Spleen (tissue), 11 donors: ENCODE measurements around the gene LAMA4. TPM values are rescaled to one million over a fixed set of nuclear protein-coding genes. Genes with fewer than 3 reads are reported as not detected.
"Not testable (repeated sequence)": the region's sequence is repeated elsewhere in the genome, so short reads cannot be mapped to it uniquely, and the experiment has no call there.

Experiments used
- DNase-seq: peaks from one replicate; pipeline ENCODE4 v3.0.0-alpha.2; 2020
- H3K27ac ChIP-seq, 8 donors: fragments of 200-600 bp; sonication (generic) in 7 of 8; 1 replicate in 4 of 8; 2 replicates in 4 of 8; pipeline versions ENCODE4 v1.5.0 to v1.8.0; 2016 to 2021; ENCODE audit warnings: inconsistent platforms in 4 of 8, mild to moderate bottlenecking in 4 of 8, moderate library complexity in 1 of 8
- H3K27me3 ChIP-seq, 7 donors: fragments of 200-600 bp; sonication (generic) in 6 of 7; replicated peaks in 1 of 7; 1 replicate in 4 of 7; 2 replicates in 3 of 7; pipeline versions ENCODE4 v1.5.0 to v1.8.0; 2016 to 2021; ENCODE audit warnings: inconsistent platforms in 3 of 7, mild to moderate bottlenecking in 1 of 7
- H3K36me3 ChIP-seq, 6 donors: fragments of 200-600 bp; sonication (generic) in 5 of 6; 1 replicate in 4 of 6; 2 replicates in 2 of 6; pipeline versions ENCODE4 v1.5.0 to v1.8.0; 2016 to 2021; ENCODE audit warnings: inconsistent platforms in 2 of 6
- H3K4me1 ChIP-seq, 6 donors: fragments of 200-600 bp; sonication (generic) in 5 of 6; 1 replicate in 3 of 6; 2 replicates in 3 of 6; pipeline versions ENCODE4 v1.5.0 to v1.8.0; 2016 to 2021; ENCODE audit warnings: inconsistent platforms in 3 of 6
- H3K4me3 ChIP-seq, 8 donors: fragments of 200-600 bp; sonication (generic) in 7 of 8; 1 replicate in 4 of 8; 2 replicates in 4 of 8; pipeline versions ENCODE4 v1.5.0 to v1.8.0; 2016 to 2021; ENCODE audit warnings: inconsistent platforms in 4 of 8, mild to moderate bottlenecking in 4 of 8, moderate library complexity in 2 of 8
- H3K9me3 ChIP-seq, 8 donors: fragments of 200-600 bp; sonication (generic) in 7 of 8; 1 replicate in 4 of 8; 2 replicates in 4 of 8; pipeline versions ENCODE4 v1.5.0 to v1.8.0; 2016 to 2021; ENCODE audit warnings: inconsistent platforms in 4 of 8
- POLR2A ChIP-seq, 3 donors: fragments of 450-650 bp; IDR thresholded peaks; one replicate each; pipeline ENCODE4 v1.5.1; 2017; ENCODE audit warnings: antibody characterized with exemption in 3 of 3, mild to moderate bottlenecking in 1 of 3
- POLR2AphosphoS5 ChIP-seq, 3 donors: sonication (generic); formaldehyde crosslinking; IDR thresholded peaks; one replicate each; pipeline ENCODE4 v1.5.1; 2017; ENCODE audit warnings: antibody characterized with exemption in 3 of 3
- WGBS, 5 donors: extraction: QIAGEN DNeasy Blood & Tissue Kit in 3 of 5; methylation state at CpG; one replicate each; pipeline versions ENCODE4 v1.1.5 to v1.1.7; 2013 to 2018; 5-methylcytosine and 5-hydroxymethylcytosine counted together
- intact Hi-C: fragments of 100-400 bp; cut with DNase I; formaldehyde crosslinking; loops from one replicate; pipeline ENCODE4 v1.15.0; 2023; ENCODE audit warnings: low total_unique reads
- polyA plus RNA-seq, 3 donors: library from polyadenylated mRNA; stranded (reverse); fragments of 200-250 nt; gene quantifications; one replicate each; pipeline ENCODE4 v1.2.1, GENCODE V29; 2013
- total RNA-seq, 7 donors: library from RNA; depleted of rRNA in 3 of 7; stranded (reverse); fragments of >200 nt in 3 of 7; fragmentation: NEBNext Ultra II Directional in 4 of 7; extraction: Animal tissue kit (Norgen Biotek cat#: 25700) in 4 of 7; gene quantifications; one replicate each; pipeline versions ENCODE4 v1.1.0 to v1.2.1, GENCODE V29; 2016 to 2021
- TF ChIP-seq, protein P1 (sequence below), 11 experiments: fragments of 200-600 bp in 7 of 11; fragments of 450-650 bp in 4 of 11; sonication (generic) in 4 of 11; IDR thresholded peaks in 8 of 11; conservative IDR thresholded peaks in 3 of 11; 1 replicate in 7 of 11; 2 replicates in 4 of 11; pipeline versions ENCODE4 v1.4.0 to v1.8.0; 2016 to 2021; ENCODE audit warnings: antibody characterized with exemption in 11 of 11, inconsistent platforms in 4 of 11, mild to moderate bottlenecking in 1 of 11
- donor health status: healthy with polysubstance abuse.
- donor health status: DM: no; HTN: no; CAD: no; lungs with moderate emphysema.
- donor health status: DM: no; HTN: no; CAD: no.
- donor health status: Bipolar disorder and iron deficiency.
- donor health status: healthy.
- donor health status: DM: no; HTN: no; CAD: no.
- donor health status: DM: yes; HTN: yes; CAD: no.

Gene LAMA4
- total and polyA plus RNA-seq, 10 donors: 0.76 to 3.7 (median 2.5) TPM

GRCh38 chr6:112113431-112113830, 140.9 kb downstream of the LAMA4 start:
- no peaks in the 10 kb centered on the region for H3K4me1 ChIP-seq
- DNase-seq: no peak
- no peak overlapping the region for H3K4me3 ChIP-seq
- no peaks in the 10 kb centered on the region for H3K27me3 ChIP-seq
- 78 to 91% (median 84%) methylated on average over 3 of the region's 3 CpGs for WGBS, 5 donors
- intact Hi-C loops: no loop called here
- no peaks in the 10 kb centered on the region for H3K36me3 ChIP-seq
- no peaks in the 10 kb centered on the region for H3K9me3 ChIP-seq
- TF ChIP-seq, protein P1, sequence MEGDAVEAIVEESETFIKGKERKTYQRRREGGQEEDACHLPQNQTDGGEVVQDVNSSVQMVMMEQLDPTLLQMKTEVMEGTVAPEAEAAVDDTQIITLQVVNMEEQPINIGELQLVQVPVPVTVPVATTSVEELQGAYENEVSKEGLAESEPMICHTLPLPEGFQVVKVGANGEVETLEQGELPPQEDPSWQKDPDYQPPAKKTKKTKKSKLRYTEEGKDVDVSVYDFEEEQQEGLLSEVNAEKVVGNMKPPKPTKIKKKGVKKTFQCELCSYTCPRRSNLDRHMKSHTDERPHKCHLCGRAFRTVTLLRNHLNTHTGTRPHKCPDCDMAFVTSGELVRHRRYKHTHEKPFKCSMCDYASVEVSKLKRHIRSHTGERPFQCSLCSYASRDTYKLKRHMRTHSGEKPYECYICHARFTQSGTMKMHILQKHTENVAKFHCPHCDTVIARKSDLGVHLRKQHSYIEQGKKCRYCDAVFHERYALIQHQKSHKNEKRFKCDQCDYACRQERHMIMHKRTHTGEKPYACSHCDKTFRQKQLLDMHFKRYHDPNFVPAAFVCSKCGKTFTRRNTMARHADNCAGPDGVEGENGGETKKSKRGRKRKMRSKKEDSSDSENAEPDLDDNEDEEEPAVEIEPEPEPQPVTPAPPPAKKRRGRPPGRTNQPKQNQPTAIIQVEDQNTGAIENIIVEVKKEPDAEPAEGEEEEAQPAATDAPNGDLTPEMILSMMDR (IDR thresholded peaks at IDR 0.05 in 8 of 11, conservative IDR thresholded peaks at IDR 0.05 in 3 of 11): no peak
- TF ChIP-seq POLR2AphosphoS5 (IDR thresholded peaks at IDR 0.05) (no peak), POLR2A (IDR thresholded peaks at IDR 0.05) (no peak)
- no peak overlapping the region for H3K27ac ChIP-seq

DNA sequence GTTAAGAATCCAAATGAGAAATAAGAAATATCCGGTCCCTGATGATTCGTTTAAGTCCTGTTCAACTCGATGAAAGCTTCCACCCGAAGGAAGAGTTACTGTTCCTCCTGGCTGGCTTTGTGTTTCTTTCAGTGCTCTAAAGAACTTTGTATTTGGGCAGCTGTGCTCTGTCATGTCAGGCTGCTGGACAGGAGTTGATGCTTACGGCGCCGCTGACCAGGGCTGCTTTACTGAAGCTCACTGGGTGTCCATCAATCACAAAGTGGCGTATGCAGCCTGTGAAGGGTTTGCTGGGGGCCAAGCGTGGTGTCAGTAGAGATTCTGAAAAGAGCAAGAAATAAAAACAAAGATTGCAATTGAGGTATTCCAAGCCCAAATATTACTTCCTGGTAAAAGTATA, 145.1 kb downstream of the LAMA4 start:
- no peak overlapping the region for H3K27ac ChIP-seq
- no peaks in the 10 kb centered on the region for H3K27me3 ChIP-seq
- H3K4me3 ChIP-seq: no peak overlapping the region
- no peaks in the 10 kb centered on the region for H3K36me3 ChIP-seq
- 62 to 85% (median 75%) methylated on average over 9 of the region's 9 CpGs for WGBS, 5 donors
- no peaks in the 10 kb centered on the region for H3K4me1 ChIP-seq
- TF ChIP-seq POLR2A (IDR thresholded peaks at IDR 0.05) (no peak), POLR2AphosphoS5 (IDR thresholded peaks at IDR 0.05) (no peak)
- TF ChIP-seq, protein P1 (IDR thresholded peaks at IDR 0.05 in 8 of 11, conservative IDR thresholded peaks at IDR 0.05 in 3 of 11): no peak
- intact Hi-C loops: no loop called here
- H3K9me3 ChIP-seq: peaks cover 0 to 6% (median 0%) of the 10 kb centered on the region in 8 donors
- no peak for DNase-seq

- 64 to 88% (median 76%) methylated on average over 2 of the region's 2 CpGs for WGBS, 5 donors
- H3K27ac ChIP-seq: no peak overlapping the region
- TF ChIP-seq POLR2A (IDR thresholded peaks at IDR 0.05): no peak
- no peak for TF ChIP-seq POLR2AphosphoS5 (IDR thresholded peaks at IDR 0.05)
- TF ChIP-seq, protein P1 (IDR thresholded peaks at IDR 0.05 in 8 of 11, conservative IDR thresholded peaks at IDR 0.05 in 3 of 11): no peak
- intact Hi-C loops: no loop called here
- H3K4me3 ChIP-seq: no peak overlapping the region
- no peaks in the 10 kb centered on the region for H3K27me3 ChIP-seq
- DNase-seq: no peak
- no peaks in the 10 kb centered on the region for H3K4me1 ChIP-seq
- H3K9me3 ChIP-seq: peaks cover 0 to 6% (median 0%) of the 10 kb centered on the region in 8 donors
- H3K36me3 ChIP-seq: peaks cover 0 to 7% (median 0%) of the 10 kb centered on the region in 6 donors
These were observed 147.8 kb downstream of the LAMA4 start for GRCh38 chr6:112106562-112106961.

- H3K4me1 ChIP-seq, H3K9me3 ChIP-seq, intact Hi-C loops, DNase-seq, H3K27ac ChIP-seq, H3K4me3 ChIP-seq, H3K27me3 ChIP-seq: not testable (repeated sequence)
- peaks cover 0 to 12% (median 0%) of the 10 kb centered on the region in 6 donors for H3K36me3 ChIP-seq
- 93 to 100% (median 100%) methylated on average over 1 to 2 of the region's 2 CpGs for WGBS, 5 donors
These were observed 148.3 kb downstream of the LAMA4 start for GRCh38 chr6:112106026-112106425.

DNA sequence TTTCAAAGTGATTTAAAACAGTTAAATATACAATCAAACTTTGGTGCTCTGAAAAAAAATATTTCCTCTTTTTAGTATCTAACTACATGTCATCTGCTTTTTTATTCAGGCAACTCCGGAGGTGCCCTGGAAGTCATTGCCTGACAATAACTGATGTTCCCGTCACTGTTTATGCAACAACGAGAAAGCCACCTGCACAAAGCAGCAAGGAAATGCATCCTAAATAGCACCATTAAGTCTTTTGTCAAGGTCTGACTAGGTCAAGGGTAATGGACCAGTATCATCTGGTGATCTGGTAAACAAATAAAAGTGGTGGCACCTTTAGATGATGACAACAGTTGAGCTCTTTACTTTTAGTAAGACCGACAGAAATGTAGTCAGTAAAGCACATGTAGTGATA, 153.8 kb downstream of the LAMA4 start:
- TF ChIP-seq POLR2A (IDR thresholded peaks at IDR 0.05): no peak
- TF ChIP-seq POLR2AphosphoS5 (IDR thresholded peaks at IDR 0.05): no peak
- TF ChIP-seq, protein P1 (IDR thresholded peaks at IDR 0.05 in 8 of 11, conservative IDR thresholded peaks at IDR 0.05 in 3 of 11): no peak
- no peaks in the 10 kb centered on the region for H3K9me3 ChIP-seq
- intact Hi-C loops: no loop called here
- no peaks in the 10 kb centered on the region for H3K27me3 ChIP-seq
- H3K4me1 ChIP-seq: no peaks in the 10 kb centered on the region
- DNase-seq: no peak
- peaks cover 0 to 19% (median 2%) of the 10 kb centered on the region in 6 donors for H3K36me3 ChIP-seq
- 78 to 91% (median 84%) methylated on average over 4 of the region's 4 CpGs for WGBS, 5 donors
- H3K4me3 ChIP-seq: no peak overlapping the region
- no peak overlapping the region for H3K27ac ChIP-seq
